ENCODE results near the gene UBE2Q1.
A peak's percentile ranks its signal among the peaks of the same experiment; 100 is the strongest.

DNA sequence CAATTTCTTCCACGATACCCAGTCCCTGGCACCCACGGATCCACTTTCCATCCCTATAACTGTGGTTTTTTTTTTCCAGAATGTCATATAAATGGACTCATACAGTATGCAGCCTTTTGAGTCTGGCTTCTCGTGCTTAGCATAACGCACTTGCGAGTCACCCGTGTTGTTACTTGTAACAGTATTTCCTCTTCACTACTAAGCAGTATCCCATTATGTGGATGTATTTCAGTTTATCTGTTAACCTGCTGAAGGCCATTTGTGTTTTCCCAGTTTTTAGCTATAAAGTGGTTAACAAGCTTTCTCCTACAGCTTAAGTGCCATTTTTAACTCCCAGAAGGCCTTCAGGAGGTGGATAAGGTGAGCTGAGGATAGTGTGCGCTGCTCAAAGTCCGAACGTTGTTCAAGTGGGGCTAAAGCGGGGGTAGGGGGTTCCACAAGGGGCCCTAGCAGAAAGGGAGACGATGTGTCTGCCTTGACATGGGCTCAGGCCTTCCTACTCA is 48.7 kb upstream of the UBE2Q1 start:
- TF ChIP-seq, protein P1, sequence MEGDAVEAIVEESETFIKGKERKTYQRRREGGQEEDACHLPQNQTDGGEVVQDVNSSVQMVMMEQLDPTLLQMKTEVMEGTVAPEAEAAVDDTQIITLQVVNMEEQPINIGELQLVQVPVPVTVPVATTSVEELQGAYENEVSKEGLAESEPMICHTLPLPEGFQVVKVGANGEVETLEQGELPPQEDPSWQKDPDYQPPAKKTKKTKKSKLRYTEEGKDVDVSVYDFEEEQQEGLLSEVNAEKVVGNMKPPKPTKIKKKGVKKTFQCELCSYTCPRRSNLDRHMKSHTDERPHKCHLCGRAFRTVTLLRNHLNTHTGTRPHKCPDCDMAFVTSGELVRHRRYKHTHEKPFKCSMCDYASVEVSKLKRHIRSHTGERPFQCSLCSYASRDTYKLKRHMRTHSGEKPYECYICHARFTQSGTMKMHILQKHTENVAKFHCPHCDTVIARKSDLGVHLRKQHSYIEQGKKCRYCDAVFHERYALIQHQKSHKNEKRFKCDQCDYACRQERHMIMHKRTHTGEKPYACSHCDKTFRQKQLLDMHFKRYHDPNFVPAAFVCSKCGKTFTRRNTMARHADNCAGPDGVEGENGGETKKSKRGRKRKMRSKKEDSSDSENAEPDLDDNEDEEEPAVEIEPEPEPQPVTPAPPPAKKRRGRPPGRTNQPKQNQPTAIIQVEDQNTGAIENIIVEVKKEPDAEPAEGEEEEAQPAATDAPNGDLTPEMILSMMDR (IDR thresholded peaks at IDR 0.05) = no peak
- peak; percentile 64 for TF ChIP-seq ZFP36 (IDR thresholded peaks at IDR 0.05; ENCODE audit: borderline replicate concordance, partially characterized antibody)
- TF ChIP-seq POLR2A (IDR thresholded peaks at IDR 0.05; ENCODE audit: low read length) = no peak
- TF ChIP-seq POLR2AphosphoS2 (conservative IDR thresholded peaks at IDR 0.05; ENCODE audit: low read length) = no peak
- TF ChIP-seq MAX (IDR thresholded peaks at IDR 0.05) = no peak
- TF ChIP-seq ESRRA (IDR thresholded peaks at IDR 0.05; ENCODE audit: borderline replicate concordance, low read length) = no peak
